Measurements from ENCODE around the gene POTEF.
"Not testable (repeated sequence)": the region's sequence is repeated elsewhere in the genome, so short reads cannot be mapped to it uniquely, and the experiment has no call there.

Gene POTEF

DNA sequence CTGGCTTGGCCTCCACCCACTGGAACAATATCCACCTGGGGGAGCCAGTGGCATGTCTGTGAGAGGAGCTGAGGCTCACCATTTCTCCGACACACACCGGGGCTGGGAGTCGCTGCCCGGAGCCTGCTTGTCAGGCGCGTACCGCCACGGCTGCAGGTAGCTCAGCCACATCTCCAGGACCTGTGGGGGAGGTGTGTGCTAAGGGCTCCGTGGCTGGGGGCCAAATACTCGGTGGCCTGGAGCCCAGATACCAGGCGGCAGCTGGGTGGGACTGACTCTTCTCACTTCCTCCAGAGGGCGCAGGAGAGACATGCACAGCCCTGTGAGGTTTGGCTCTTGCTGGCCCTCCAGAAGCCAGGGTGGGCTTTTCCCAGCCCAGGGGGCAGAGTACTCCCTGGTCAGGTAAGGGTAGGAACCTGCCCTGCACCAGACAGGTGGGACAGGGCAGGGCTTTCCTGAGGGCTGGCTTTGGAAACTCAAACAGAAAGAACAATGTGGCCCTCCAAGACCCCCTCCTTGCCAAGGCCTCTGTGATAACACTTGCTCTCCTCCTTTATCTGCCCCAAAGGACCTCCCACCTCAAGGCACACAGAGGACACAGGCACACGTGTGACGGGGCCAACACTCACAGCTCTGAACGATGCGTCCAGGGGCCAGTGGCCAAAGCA is 27.1 kb upstream of the POTEF start:
- CTCF ChIA-PET = interaction anchor here (0.6 to 1.1 kb wide), 7 partner anchors 9 to 220 kb away, joined by 3 to 5 read pairs (median 3); no protein-coding TSS in a partner anchor
- H3K4me3 ChIP-seq (ENCODE audit: low read depth, low read length); POLR2A ChIA-PET; H3K27ac ChIP-seq (ENCODE audit: extremely low read depth, low read depth, low read length); H3K4me1 ChIP-seq (ENCODE audit: control insufficient read depth, insufficient read depth, low read length); H3K9me3 ChIP-seq (ENCODE audit: control insufficient read depth, insufficient read depth, low read depth, low read length): not testable (repeated sequence)
- TF ChIP-seq, protein P1, sequence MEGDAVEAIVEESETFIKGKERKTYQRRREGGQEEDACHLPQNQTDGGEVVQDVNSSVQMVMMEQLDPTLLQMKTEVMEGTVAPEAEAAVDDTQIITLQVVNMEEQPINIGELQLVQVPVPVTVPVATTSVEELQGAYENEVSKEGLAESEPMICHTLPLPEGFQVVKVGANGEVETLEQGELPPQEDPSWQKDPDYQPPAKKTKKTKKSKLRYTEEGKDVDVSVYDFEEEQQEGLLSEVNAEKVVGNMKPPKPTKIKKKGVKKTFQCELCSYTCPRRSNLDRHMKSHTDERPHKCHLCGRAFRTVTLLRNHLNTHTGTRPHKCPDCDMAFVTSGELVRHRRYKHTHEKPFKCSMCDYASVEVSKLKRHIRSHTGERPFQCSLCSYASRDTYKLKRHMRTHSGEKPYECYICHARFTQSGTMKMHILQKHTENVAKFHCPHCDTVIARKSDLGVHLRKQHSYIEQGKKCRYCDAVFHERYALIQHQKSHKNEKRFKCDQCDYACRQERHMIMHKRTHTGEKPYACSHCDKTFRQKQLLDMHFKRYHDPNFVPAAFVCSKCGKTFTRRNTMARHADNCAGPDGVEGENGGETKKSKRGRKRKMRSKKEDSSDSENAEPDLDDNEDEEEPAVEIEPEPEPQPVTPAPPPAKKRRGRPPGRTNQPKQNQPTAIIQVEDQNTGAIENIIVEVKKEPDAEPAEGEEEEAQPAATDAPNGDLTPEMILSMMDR (tag by site-specific recombination; IDR thresholded peaks at IDR 0.05) = peak; percentile 48
- 0 out of 2 replicates have a peak, but pooled peaks have one; percentile 8 for TF ChIP-seq ZNF654 (tag by site-specific recombination; IDR thresholded peaks at IDR 0.05; ENCODE audit: low read depth)
- peaks cover 4 to 82% of the 10 kb centered on the region in 2 experiments; a peak in 2 of 3 replicates for H3K36me3 ChIP-seq (ENCODE audit: control insufficient read depth in 2 of 2, insufficient read depth in 1 of 2, low read length in 2 of 2)

DNA sequence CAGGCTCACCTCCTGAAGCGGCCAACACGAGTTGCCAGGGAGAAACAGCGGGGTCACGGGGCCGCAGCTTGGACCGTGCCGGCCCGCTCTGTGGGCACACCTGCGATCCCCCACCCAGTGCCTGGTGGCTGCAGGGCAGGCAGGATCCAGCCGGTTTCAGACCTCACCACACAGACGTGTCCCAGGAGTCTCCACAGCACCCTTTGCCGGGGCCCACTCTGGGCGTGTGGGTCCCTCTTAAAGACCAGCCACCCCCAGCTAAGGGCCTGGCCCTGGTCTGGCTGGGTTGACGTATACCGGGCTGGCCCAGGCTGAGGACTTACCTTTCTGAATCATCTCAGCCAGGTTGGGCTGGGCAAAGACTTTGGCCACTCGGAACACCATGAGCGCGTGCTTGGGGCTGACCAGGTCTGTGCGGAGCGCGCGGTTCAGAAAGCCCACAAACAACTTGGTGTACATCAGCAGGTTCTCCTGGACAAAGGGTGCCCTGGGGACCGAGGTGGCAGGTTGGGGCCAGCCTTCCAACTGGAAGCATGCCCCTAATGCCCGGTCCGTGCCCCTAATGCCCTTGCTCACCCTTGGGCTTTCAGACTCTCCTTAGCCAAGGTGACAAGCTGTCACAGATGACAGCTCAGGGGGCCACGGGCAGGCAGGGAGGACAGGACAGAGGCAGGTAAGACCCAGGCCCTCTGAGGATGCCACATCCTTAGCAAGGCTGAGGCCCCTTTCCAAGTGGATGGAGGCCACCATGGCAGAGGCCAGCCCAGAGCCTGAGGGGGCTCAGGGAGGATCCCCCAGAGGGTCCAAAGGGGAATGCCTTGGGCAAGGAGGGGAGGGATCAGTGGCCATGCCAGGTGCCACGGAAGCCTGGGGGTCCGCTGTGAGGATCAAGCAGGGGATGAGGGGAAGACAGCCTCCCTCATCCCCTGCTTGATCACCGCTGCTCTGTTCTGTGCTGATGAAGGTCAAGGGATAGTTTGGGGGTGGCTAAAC is 26.0 kb upstream of the POTEF start:
- Histone ChIP-seq H3K4me3 (ENCODE audit: low read depth, low read length) (no peak overlapping the region), H3K4me1 (ENCODE audit: control insufficient read depth, insufficient read depth, low read length) (no peaks in the 10 kb centered on the region), H3K36me3 (ENCODE audit: control insufficient read depth in 2 of 2, insufficient read depth in 1 of 2, low read length in 2 of 2) (peaks cover 4 to 79% of the 10 kb centered on the region in 2 experiments; a peak in 2 of 3 replicates), H3K9me3 (ENCODE audit: control insufficient read depth, insufficient read depth, low read depth, low read length) (no peaks in the 10 kb centered on the region), H3K27ac (ENCODE audit: extremely low read depth, low read depth, low read length) (no peak overlapping the region)
- POLR2A ChIA-PET = interaction anchor here (0.6 kb wide), 1 partner anchor 30 kb away, joined by 5 read pairs; no protein-coding TSS in a partner anchor
- TF ChIP-seq KLF9 (tag by site-specific recombination; IDR thresholded peaks at IDR 0.05; ENCODE audit: low read depth) = no peak
- TF ChIP-seq ZNF561 (tag by site-specific recombination; IDR thresholded peaks at IDR 0.05; ENCODE audit: borderline replicate concordance) = no peak
- no peak for TF ChIP-seq ZNF548 (tag by site-specific recombination; IDR thresholded peaks at IDR 0.05)
- TF ChIP-seq, protein P2, sequence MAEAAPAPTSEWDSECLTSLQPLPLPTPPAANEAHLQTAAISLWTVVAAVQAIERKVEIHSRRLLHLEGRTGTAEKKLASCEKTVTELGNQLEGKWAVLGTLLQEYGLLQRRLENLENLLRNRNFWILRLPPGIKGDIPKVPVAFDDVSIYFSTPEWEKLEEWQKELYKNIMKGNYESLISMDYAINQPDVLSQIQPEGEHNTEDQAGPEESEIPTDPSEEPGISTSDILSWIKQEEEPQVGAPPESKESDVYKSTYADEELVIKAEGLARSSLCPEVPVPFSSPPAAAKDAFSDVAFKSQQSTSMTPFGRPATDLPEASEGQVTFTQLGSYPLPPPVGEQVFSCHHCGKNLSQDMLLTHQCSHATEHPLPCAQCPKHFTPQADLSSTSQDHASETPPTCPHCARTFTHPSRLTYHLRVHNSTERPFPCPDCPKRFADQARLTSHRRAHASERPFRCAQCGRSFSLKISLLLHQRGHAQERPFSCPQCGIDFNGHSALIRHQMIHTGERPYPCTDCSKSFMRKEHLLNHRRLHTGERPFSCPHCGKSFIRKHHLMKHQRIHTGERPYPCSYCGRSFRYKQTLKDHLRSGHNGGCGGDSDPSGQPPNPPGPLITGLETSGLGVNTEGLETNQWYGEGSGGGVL (tag by site-specific recombination; IDR thresholded peaks at IDR 0.05) = no peak
- TF ChIP-seq ZNF596 (tag by site-specific recombination; IDR thresholded peaks at IDR 0.05) = no peak
- TF ChIP-seq, protein P3, sequence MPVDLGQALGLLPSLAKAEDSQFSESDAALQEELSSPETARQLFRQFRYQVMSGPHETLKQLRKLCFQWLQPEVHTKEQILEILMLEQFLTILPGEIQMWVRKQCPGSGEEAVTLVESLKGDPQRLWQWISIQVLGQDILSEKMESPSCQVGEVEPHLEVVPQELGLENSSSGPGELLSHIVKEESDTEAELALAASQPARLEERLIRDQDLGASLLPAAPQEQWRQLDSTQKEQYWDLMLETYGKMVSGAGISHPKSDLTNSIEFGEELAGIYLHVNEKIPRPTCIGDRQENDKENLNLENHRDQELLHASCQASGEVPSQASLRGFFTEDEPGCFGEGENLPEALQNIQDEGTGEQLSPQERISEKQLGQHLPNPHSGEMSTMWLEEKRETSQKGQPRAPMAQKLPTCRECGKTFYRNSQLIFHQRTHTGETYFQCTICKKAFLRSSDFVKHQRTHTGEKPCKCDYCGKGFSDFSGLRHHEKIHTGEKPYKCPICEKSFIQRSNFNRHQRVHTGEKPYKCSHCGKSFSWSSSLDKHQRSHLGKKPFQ (tag by site-specific recombination; IDR thresholded peaks at IDR 0.05) = no peak
- TF ChIP-seq ZNF777 (tag by site-specific recombination; IDR thresholded peaks at IDR 0.05; ENCODE audit: borderline replicate concordance) = no peak
- no peak for TF ChIP-seq ZNF660 (tag by site-specific recombination; IDR thresholded peaks at IDR 0.05)
- TF ChIP-seq HOXA7 (CRISPR knock-in tag; IDR thresholded peaks at IDR 0.05; ENCODE audit: borderline replicate concordance) = no peak
- TF ChIP-seq, protein P4, sequence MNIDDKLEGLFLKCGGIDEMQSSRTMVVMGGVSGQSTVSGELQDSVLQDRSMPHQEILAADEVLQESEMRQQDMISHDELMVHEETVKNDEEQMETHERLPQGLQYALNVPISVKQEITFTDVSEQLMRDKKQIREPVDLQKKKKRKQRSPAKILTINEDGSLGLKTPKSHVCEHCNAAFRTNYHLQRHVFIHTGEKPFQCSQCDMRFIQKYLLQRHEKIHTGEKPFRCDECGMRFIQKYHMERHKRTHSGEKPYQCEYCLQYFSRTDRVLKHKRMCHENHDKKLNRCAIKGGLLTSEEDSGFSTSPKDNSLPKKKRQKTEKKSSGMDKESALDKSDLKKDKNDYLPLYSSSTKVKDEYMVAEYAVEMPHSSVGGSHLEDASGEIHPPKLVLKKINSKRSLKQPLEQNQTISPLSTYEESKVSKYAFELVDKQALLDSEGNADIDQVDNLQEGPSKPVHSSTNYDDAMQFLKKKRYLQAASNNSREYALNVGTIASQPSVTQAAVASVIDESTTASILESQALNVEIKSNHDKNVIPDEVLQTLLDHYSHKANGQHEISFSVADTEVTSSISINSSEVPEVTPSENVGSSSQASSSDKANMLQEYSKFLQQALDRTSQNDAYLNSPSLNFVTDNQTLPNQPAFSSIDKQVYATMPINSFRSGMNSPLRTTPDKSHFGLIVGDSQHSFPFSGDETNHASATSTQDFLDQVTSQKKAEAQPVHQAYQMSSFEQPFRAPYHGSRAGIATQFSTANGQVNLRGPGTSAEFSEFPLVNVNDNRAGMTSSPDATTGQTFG (tag by site-specific recombination; IDR thresholded peaks at IDR 0.05; ENCODE audit: borderline replicate concordance) = no peak
- no peak for TF ChIP-seq ZNF302 (tag by site-specific recombination; IDR thresholded peaks at IDR 0.05; ENCODE audit: low read depth)
- TF ChIP-seq SCRT1 (tag by site-specific recombination; IDR thresholded peaks at IDR 0.05; ENCODE audit: borderline replicate concordance) = no peak
- TF ChIP-seq, protein P5, sequence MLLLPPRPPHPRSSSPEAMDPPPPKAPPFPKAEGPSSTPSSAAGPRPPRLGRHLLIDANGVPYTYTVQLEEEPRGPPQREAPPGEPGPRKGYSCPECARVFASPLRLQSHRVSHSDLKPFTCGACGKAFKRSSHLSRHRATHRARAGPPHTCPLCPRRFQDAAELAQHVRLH (tag by site-specific recombination; IDR thresholded peaks at IDR 0.05) = no peak
- no peak for TF ChIP-seq KLF16 (tag by site-specific recombination; IDR thresholded peaks at IDR 0.05)
- TF ChIP-seq, protein P6, sequence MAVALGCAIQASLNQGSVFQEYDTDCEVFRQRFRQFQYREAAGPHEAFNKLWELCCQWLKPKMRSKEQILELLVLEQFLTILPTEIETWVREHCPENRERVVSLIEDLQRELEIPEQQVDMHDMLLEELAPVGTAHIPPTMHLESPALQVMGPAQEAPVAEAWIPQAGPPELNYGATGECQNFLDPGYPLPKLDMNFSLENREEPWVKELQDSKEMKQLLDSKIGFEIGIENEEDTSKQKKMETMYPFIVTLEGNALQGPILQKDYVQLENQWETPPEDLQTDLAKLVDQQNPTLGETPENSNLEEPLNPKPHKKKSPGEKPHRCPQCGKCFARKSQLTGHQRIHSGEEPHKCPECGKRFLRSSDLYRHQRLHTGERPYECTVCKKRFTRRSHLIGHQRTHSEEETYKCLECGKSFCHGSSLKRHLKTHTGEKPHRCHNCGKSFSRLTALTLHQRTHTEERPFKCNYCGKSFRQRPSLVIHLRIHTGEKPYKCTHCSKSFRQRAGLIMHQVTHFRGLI (tag by site-specific recombination; IDR thresholded peaks at IDR 0.05) = no peak
- no peak for TF ChIP-seq ZFP41 (tag by site-specific recombination; IDR thresholded peaks at IDR 0.05; ENCODE audit: borderline replicate concordance)
- CTCF ChIA-PET = interaction anchor here (0.6 to 1.1 kb wide), 8 partner anchors 8 to 687 kb away, joined by 3 to 5 read pairs (median 4); no protein-coding TSS in a partner anchor

DNA sequence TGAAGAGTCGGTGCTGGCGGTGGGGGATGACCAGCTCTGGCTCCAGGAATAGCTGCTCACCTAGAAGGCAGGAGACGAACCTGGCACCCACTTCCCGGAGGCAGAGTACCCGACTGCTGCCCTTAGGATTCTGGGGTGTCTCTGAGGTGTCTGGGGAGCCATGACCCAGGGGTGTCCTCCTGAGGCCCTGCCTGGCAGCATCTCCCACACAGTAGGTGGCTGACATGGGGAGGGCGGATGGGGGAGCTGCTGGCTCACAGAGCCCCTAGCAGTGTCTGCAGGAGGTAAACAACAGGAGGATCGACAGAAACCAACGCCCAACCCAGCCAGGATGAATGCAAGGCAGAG is 25.4 kb upstream of the POTEF start:
- H3K27ac ChIP-seq (ENCODE audit: extremely low read depth, low read depth, low read length); POLR2A ChIA-PET; H3K4me1 ChIP-seq (ENCODE audit: control insufficient read depth, insufficient read depth, low read length); H3K9me3 ChIP-seq (ENCODE audit: control insufficient read depth, insufficient read depth, low read depth, low read length); CTCF ChIA-PET; H3K4me3 ChIP-seq (ENCODE audit: low read depth, low read length): not testable (repeated sequence)
- peaks cover 3 to 73% of the 10 kb centered on the region in 2 experiments; a peak in 2 of 3 replicates for H3K36me3 ChIP-seq (ENCODE audit: control insufficient read depth in 2 of 2, insufficient read depth in 1 of 2, low read length in 2 of 2)

All from HEK293 (cell line).